A549 (cell line): ENCODE measurements around the gene TM6SF1. TPM values are rescaled to one million over a fixed set of nuclear protein-coding genes. Genes with fewer than 3 reads are reported as not detected.
A peak's percentile ranks its signal among the peaks of the same experiment; 100 is the strongest.

Source experiments
- ATAC-seq, 2 experiments: fragments of 200-7000 bp in 1 of 2; fragments of >200 bp in 1 of 2; cut with Nextera tagmentation in 1 of 2; cut with Tn5 transposase in 1 of 2; 3 replicates each; pipeline versions ENCODE4 v1.8.0 to v1.9.1; 2018 to 2020; ENCODE audit warnings: mild to moderate bottlenecking in 1 of 2, moderate library complexity in 1 of 2
- CTCF ChIA-PET: fragments of 300-600 bp; sonication (Branson Sonifier 250); formaldehyde crosslinking; extraction: SDS; loops from one replicate; lab custom pipeline; 2021; ENCODE audit warnings: antibody characterized with exemption, inconsistent platforms; lab: Yijun Ruan, JAX
- POLR2A ChIA-PET: fragments of 350-600 bp; formaldehyde crosslinking; extraction: SDS; loops from one replicate; lab custom pipeline; 2021; ENCODE audit warnings: antibody characterized with exemption, inconsistent platforms; lab: Yijun Ruan, JAX
- DNase-seq, 2 experiments: peaks; one replicate each; pipeline versions ENCODE4 v3.0.0 to v3.0.0-alpha.2; 2011 to 2016; ENCODE audit warnings: low read depth in 1 of 2, low spot score in 1 of 2
- FAIRE-seq: peaks from 2 replicates; lab custom pipeline; 2011; peaks lifted over from hg19 to GRCh38; lab: Jason Lieb, UNC
- H3K27ac ChIP-seq, 2 experiments: fragments of >200 bp; sonication (Bioruptor Twin); formaldehyde crosslinking; 3 replicates each; pipeline ENCODE4 v1.5.1; 2016 to 2017
- H3K4me1 ChIP-seq: fragments of >200 bp; sonication (Bioruptor Twin); formaldehyde crosslinking; 3 replicates; pipeline ENCODE4 v1.6.1; 2016
- H3K4me2 ChIP-seq: fragments of >200 bp; sonication (Bioruptor Twin); formaldehyde crosslinking; 3 replicates; pipeline ENCODE4 v1.6.1; 2016
- H3K4me3 ChIP-seq: fragments of >200 bp; sonication (Bioruptor Twin); formaldehyde crosslinking; 3 replicates; pipeline ENCODE4 v1.5.1; 2016
- H3K9me3 ChIP-seq: fragments of >200 bp; sonication (Bioruptor Twin); formaldehyde crosslinking; 3 replicates; pipeline ENCODE4 v1.6.1; 2016
- ATOH8 ChIP-seq: fragments of 250-450 bp; sonication (Bioruptor Pico); IDR thresholded peaks from 2 replicates; pipeline ENCODE4 v1.5.0; 2020; ENCODE audit warnings: low read depth, mild to moderate bottlenecking, moderate library complexity
- BHLHE40 ChIP-seq: IDR thresholded peaks from 2 replicates; pipeline ENCODE4 v1.6.1; 2012; ENCODE audit warnings: low read depth, low read length, inconsistent platforms
- CHD2 ChIP-seq: fragments of 150-350 bp; IDR thresholded peaks from 2 replicates; pipeline ENCODE4 v1.6.1; 2014; ENCODE audit warnings: low read length; ENCODE audit not compliant: partially characterized antibody
- CTCF ChIP-seq: fragments of >200 bp; sonication (Bioruptor Twin); formaldehyde crosslinking; IDR thresholded peaks from 3 replicates; pipeline ENCODE4 v1.5.1; 2016
- FOSL2 ChIP-seq, 2 experiments: fragments of 450-650 bp in 1 of 2; fragments of >200 bp in 1 of 2; sonication (Bioruptor Twin) in 1 of 2; formaldehyde crosslinking; IDR thresholded peaks; 2 replicates each; pipeline versions ENCODE4 v1.5.0 to v1.6.1; 2016 to 2020; ENCODE audit warnings: mild to moderate bottlenecking in 1 of 2, moderate library complexity in 1 of 2
- GATA3 ChIP-seq: IDR thresholded peaks from 2 replicates; pipeline ENCODE4 v1.6.1; 2012; ENCODE audit warnings: borderline replicate concordance
- HMGXB4 ChIP-seq: fragments of 250-450 bp; sonication (Bioruptor Pico); IDR thresholded peaks from 2 replicates; pipeline ENCODE4 v1.5.0; 2021; ENCODE audit warnings: mild to moderate bottlenecking, moderate library complexity, borderline replicate concordance
- HOXA7 ChIP-seq: fragments of 250-450 bp; sonication (Bioruptor Pico); IDR thresholded peaks from 2 replicates; pipeline ENCODE4 v1.5.0; 2020; ENCODE audit warnings: mild to moderate bottlenecking, moderate library complexity
- HOXB5 ChIP-seq: fragments of 250-450 bp; sonication (Bioruptor Pico); IDR thresholded peaks from 2 replicates; pipeline ENCODE4 v1.5.0; 2020; ENCODE audit warnings: mild to moderate bottlenecking, moderate library complexity
- JUN ChIP-seq, 2 experiments: fragments of >200 bp; sonication (Bioruptor Twin); formaldehyde crosslinking; IDR thresholded peaks; 2 replicates in 1 of 2; 3 replicates in 1 of 2; pipeline ENCODE4 v1.6.1; 2016 to 2017
- JUNB ChIP-seq: fragments of >200 bp; sonication (Bioruptor Twin); formaldehyde crosslinking; IDR thresholded peaks from 2 replicates; pipeline ENCODE4 v1.6.1; 2016
- KDM5A ChIP-seq: fragments of 200-600 bp; sonication (generic); IDR thresholded peaks from 2 replicates; pipeline ENCODE4 v1.6.1; 2016; ENCODE audit warnings: antibody characterized with exemption, mild to moderate bottlenecking
- MAFK ChIP-seq: fragments of 450-650 bp; IDR thresholded peaks from 2 replicates; pipeline ENCODE4 v1.6.1; 2014; ENCODE audit not compliant: partially characterized antibody
- MYC ChIP-seq: IDR thresholded peaks from 2 replicates; pipeline ENCODE4 v1.6.1; 2012; ENCODE audit warnings: mild to moderate bottlenecking, inconsistent platforms, low read length, improper control_type of control experiment, borderline replicate concordance
- NFE2L2 ChIP-seq: fragments of 150-350 bp; conservative IDR thresholded peaks from 2 replicates; pipeline ENCODE4 v1.6.1; 2014; ENCODE audit warnings: low read length
- POLR2A ChIP-seq: IDR thresholded peaks from 2 replicates; pipeline ENCODE4 v1.6.1; 2012; ENCODE audit warnings: mild to moderate bottlenecking, low read length
- POLR2AphosphoS2 ChIP-seq: conservative IDR thresholded peaks from 2 replicates; pipeline ENCODE4 v1.6.1; 2012; ENCODE audit warnings: low read length, improper control_type of control experiment, inconsistent platforms
- RCOR1 ChIP-seq: fragments of 150-350 bp; IDR thresholded peaks from 2 replicates; pipeline ENCODE4 v1.6.1; 2014; ENCODE audit warnings: antibody characterized with exemption, low read length, low read depth
- REST ChIP-seq: fragments of 200-600 bp; sonication (generic); IDR thresholded peaks from 2 replicates; pipeline ENCODE4 v1.6.1; 2016; ENCODE audit warnings: antibody characterized with exemption, mild to moderate bottlenecking, moderate library complexity
- RFX5 ChIP-seq: fragments of 450-650 bp; IDR thresholded peaks from 2 replicates; pipeline ENCODE4 v1.7.1; 2014; ENCODE audit warnings: antibody characterized with exemption, mild to moderate bottlenecking, moderate library complexity
- RNF2 ChIP-seq: fragments of 200-600 bp; sonication (generic); IDR thresholded peaks from 2 replicates; pipeline ENCODE4 v1.6.1; 2016; ENCODE audit warnings: low read depth, mild to moderate bottlenecking, antibody characterized with exemption, moderate library complexity, borderline replicate concordance
- SMC3 ChIP-seq: fragments of >200 bp; sonication (Bioruptor Twin); formaldehyde crosslinking; IDR thresholded peaks from 3 replicates; pipeline ENCODE4 v1.6.1; 2018; ENCODE audit warnings: inconsistent platforms
- USF2 ChIP-seq: fragments of 450-650 bp; IDR thresholded peaks from 2 replicates; pipeline ENCODE4 v1.6.1; 2014; ENCODE audit warnings: antibody characterized with exemption
- WGBS: methylation state at CpG from one replicate; pipeline ENCODE4 v1.1.6; 2017; ENCODE audit errors: missing lambda C conversion rate; 5-methylcytosine and 5-hydroxymethylcytosine counted together
- polyA plus RNA-seq, 4 experiments: library from polyadenylated mRNA; depleted of rRNA in 3 of 4; stranded (reverse); fragments of >200 nt; fragmentation: RNase III in 1 of 4; extraction: RNeasy Plus Mini Kit Qiagen cat#74134 plus additional on column Dnase treatment in 1 of 4; gene quantifications; 2 replicates in 3 of 4; 3 replicates in 1 of 4; pipeline ENCODE4 v1.2.3, GENCODE V29; 2011 to 2017

Gene TM6SF1
- polyA plus RNA-seq, 2 of the 4 experiments (the other 2 are of a cell fraction) = 1.1 TPM; not detected in 1

GRCh38 chr15:83115831-83116565 is 8.6 kb downstream of the TM6SF1 start:
- ChIA-PET CTCF (interaction anchor here (1.4 kb wide), 1 partner anchor 132 kb away, joined by 4 read pairs; no protein-coding TSS in a partner anchor), POLR2A (no interaction called here)
- 82% methylated on average over 11 of the region's 11 CpGs for WGBS
- Histone ChIP-seq H3K4me1 (no peaks in the 10 kb centered on the region), H3K4me2 (no peak overlapping the region), H3K9me3 (no peaks in the 10 kb centered on the region), H3K4me3 (no peak overlapping the region), H3K27ac (no peak overlapping the region)
- DNase-seq (no peak), FAIRE-seq (no peak), ATAC-seq (no peak)
- no peak for TF ChIP-seq JUNB
- TF ChIP-seq HOXA7 (CRISPR knock-in tag) = no peak
- no peak for TF ChIP-seq RCOR1
- no peak for TF ChIP-seq ATOH8 (CRISPR knock-in tag)
- TF ChIP-seq BHLHE40 = no peak
- TF ChIP-seq NFE2L2 = no peak
- no peak for TF ChIP-seq SMC3
- TF ChIP-seq JUN (IDR thresholded peaks at IDR 0.05) = no peak
- no peak for TF ChIP-seq CHD2
- TF ChIP-seq HMGXB4 = no peak
- no peak for TF ChIP-seq KDM5A
- TF ChIP-seq HOXB5 = no peak
- TF ChIP-seq MYC = no peak
- TF ChIP-seq RNF2 = no peak
- TF ChIP-seq POLR2A = no peak

GRCh38 chr15:83118291-83118827 is 10.9 kb downstream of the TM6SF1 start:
- Histone ChIP-seq H3K9me3 (no peaks in the 10 kb centered on the region), H3K4me2 (no peak overlapping the region), H3K27ac (no peak overlapping the region), H3K4me1 (no peaks in the 10 kb centered on the region), H3K4me3 (no peak overlapping the region)
- POLR2A ChIA-PET = no interaction called here
- FAIRE-seq (no peak), ATAC-seq (peak; percentile 19 to 34; a peak in 4 of 6 replicates), DNase-seq (no peak)
- 67% methylated on average over 6 of the region's 6 CpGs for WGBS
- CTCF ChIA-PET = no interaction called here
- TF ChIP-seq HOXA7 (CRISPR knock-in tag) (no peak), USF2 (no peak), REST (no peak), RFX5 (no peak), RCOR1 (no peak), CHD2 (no peak), HOXB5 (no peak), GATA3 (no peak), MAFK (no peak), POLR2AphosphoS2 (no peak), FOSL2 (IDR thresholded peaks at IDR 0.05) (no peak), FOSL2 (CRISPR knock-in tag; IDR thresholded peaks at IDR 0.05) (no peak), CTCF (no peak)
